GM13977 (cell line): ENCODE data around the gene RPS8.
"Not testable (repeated sequence)": the region's sequence is repeated elsewhere in the genome, so short reads cannot be mapped to it uniquely, and the experiment has no call there.

Experiments
- DNase-seq: peaks from one replicate; pipeline ENCODE4 v3.0.0; 2012; ENCODE audit warnings: low spot score
- in situ Hi-C: fragments of 300-500 bp; cut with MboI; formaldehyde crosslinking; loops from one replicate; pipeline ENCODE4 v1.12.0; 2022; ENCODE audit warnings: low sequenced_read_pairs, low pct_unique_long_range_greater_than_20kb, mixed read lengths, inconsistent platforms; ENCODE audit not compliant: unreplicated experiment
- TF ChIP-seq, protein P1 (sequence below): IDR thresholded peaks from 2 replicates; pipeline ENCODE4 v1.5.1; 2012; ENCODE audit warnings: mild to moderate bottlenecking, control low read depth; ENCODE audit not compliant: insufficient read depth; ENCODE audit errors: extremely low read depth, missing control alignments

The RPS8 gene

DNA sequence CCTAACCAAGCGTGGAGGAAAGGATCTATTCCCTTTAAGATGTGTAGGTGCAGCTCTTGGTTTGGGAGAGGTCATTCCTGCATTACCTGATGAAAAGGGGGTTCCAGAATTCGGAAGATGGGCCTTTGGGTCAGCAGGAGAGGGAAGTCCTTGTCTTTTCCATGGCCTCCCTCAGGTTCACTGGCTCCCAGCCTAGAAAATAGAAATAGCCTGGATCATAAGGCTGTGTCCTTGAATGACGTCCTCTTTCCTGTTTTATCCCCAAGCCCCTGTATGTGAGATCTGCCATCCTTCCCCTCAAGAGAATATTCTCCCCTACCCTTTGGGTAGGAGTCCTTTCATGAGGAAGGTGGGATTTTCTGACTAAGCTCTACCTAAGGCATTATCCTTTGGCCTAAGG is 14.5 kb upstream of the RPS8 start:
- TF ChIP-seq, protein P1, sequence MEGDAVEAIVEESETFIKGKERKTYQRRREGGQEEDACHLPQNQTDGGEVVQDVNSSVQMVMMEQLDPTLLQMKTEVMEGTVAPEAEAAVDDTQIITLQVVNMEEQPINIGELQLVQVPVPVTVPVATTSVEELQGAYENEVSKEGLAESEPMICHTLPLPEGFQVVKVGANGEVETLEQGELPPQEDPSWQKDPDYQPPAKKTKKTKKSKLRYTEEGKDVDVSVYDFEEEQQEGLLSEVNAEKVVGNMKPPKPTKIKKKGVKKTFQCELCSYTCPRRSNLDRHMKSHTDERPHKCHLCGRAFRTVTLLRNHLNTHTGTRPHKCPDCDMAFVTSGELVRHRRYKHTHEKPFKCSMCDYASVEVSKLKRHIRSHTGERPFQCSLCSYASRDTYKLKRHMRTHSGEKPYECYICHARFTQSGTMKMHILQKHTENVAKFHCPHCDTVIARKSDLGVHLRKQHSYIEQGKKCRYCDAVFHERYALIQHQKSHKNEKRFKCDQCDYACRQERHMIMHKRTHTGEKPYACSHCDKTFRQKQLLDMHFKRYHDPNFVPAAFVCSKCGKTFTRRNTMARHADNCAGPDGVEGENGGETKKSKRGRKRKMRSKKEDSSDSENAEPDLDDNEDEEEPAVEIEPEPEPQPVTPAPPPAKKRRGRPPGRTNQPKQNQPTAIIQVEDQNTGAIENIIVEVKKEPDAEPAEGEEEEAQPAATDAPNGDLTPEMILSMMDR: no peak
- in situ Hi-C loops: no loop called here
- DNase-seq: no peak

DNA sequence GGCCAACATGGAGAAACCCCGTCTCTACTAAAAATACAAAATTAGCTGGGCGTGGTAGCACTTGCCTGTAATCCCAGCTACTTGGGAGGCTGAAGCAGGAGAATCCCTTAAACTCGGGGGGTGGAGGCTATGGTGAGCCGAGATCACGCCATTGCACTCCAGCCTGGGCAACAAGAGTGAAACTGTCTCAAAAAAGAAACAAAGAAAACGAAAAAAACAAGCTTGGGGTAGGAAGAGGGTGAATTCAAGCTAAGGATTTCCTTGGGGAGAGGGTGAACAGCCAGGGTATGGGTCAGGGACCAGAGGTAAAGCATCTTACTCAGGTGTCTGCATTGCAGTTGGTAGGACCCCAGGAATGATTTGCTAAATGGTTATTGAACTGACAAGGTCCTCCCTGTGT is 8.9 kb upstream of the RPS8 start:
- in situ Hi-C loops, DNase-seq: not testable (repeated sequence)

DNA sequence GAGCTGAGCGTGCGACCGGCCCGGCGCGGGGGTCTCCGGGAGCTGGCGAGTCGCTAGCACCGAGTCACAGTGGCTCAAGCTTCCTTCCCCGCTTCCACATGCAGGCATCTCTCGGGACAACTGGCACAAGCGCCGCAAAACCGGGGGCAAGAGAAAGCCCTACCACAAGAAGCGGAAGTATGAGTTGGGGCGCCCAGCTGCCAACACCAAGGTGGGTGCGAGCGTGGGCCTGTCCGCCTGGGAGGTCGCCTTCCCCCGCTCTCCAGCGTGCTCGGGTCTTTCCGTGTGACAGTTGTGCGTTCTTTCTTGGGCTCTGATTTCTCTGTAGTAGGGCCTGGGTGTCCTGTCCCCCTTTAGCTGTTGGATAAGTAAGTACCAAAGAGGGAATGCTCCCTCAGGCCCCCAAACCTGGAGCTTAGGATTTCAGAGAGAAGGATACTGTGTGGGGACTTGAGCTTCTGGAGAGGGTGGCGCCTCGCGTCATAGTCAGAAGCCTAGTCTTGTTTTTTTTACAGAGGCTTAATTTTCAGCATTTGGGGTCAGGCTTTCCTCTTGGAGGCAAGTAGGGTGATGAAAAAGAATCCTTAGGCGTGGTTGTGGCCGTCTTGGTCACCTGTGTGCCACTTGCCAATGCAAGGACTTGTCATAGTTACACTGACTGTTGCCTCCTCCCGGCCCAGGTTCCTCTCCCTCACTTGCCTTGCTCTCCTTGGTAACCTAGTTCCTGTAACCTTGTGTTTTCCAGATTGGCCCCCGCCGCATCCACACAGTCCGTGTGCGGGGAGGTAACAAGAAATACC is 790 bp downstream of the RPS8 start:
- in situ Hi-C loops: no loop called here

DNA sequence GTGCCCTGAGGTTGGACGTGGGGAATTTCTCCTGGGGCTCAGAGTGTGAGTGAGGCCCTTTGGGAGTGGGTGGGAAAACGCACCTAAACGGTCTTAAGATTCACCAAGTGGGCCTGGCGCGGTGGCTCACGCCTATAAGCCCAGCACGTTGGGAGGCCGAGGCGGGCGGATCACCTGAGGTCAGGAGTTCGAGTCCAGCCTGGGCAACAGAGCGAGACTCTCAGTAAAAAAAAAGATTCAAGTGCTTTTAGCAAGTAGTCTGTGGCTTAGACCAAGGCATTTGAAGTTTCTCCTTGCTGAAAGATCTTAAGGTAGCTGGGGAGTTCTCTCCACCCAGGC is 1.4 kb downstream of the RPS8 start:
- TF ChIP-seq, protein P1: no peak
- no peak for DNase-seq
- in situ Hi-C loops: no loop called here

More for the DNA sequence above, 790 bp downstream of the RPS8 start:
- TF ChIP-seq, protein P1: no peak
- DNase-seq: no peak

DNA sequence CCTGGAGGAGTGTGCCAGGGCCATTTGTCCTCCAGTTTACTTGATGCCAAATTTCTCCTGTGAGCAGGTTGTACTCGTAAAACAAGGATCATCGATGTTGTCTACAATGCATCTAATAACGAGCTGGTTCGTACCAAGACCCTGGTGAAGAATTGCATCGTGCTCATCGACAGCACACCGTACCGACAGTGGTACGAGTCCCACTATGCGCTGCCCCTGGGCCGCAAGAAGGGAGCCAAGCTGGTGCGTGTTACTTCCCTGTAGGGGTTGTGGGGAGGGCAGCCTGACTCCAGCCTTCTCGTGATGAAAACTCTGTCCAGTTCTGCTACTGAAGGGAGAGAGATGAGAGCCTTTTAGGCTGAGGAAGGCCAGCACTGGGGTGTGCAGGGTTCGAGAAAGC is 2.2 kb downstream of the RPS8 start:
- TF ChIP-seq, protein P1: no peak
- in situ Hi-C loops: no loop called here
- DNase-seq: no peak

DNA sequence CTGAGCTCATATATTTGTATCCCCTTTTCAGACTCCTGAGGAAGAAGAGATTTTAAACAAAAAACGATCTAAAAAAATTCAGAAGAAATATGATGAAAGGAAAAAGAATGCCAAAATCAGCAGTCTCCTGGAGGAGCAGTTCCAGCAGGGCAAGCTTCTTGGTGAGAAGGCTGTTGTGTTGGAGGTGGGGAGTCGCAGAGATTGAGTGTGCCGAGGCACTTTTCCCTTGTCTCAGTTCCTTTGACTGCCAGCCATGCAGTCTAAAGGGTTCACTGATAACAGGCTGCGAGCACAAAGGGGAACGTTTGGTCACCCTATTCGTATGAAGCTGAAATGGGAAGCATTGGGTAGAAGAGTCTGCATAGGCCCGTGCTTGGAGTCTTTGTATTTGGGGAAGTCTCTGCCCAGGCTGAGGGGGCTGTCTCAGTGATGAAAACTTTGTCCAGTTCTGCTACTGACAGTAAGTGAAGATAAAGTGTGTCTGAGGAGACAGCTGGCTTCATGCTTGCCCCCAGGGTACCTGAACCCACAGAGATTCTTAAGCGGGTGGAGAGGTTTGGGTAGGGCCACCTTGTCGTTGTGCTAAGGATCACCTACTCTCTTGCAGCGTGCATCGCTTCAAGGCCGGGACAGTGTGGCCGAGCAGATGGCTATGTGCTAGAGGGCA is 2.8 kb downstream of the RPS8 start:
- in situ Hi-C loops: no loop called here
- DNase-seq: no peak
- TF ChIP-seq, protein P1: no peak
